GM12892 (cell line): ENCODE measurements around the gene NAA30.

Experiments used
- DNase-seq: peaks from one replicate; pipeline ENCODE4 v3.0.0; 2011; ENCODE audit not compliant: insufficient read length
- FAIRE-seq: peaks from 2 replicates; lab custom pipeline; 2011; peaks lifted over from hg19 to GRCh38; lab: Jason Lieb, UNC
- POLR2A ChIP-seq: IDR thresholded peaks from 2 replicates; pipeline ENCODE4 v1.6.1; 2011; ENCODE audit warnings: low read depth, low read length, control low read depth
- POLR2AphosphoS5 ChIP-seq: IDR thresholded peaks from 2 replicates; pipeline ENCODE4 v1.6.1; 2011; ENCODE audit warnings: low read depth, low read length, control low read depth
- TAF1 ChIP-seq: IDR thresholded peaks from 2 replicates; pipeline ENCODE4 v1.6.1; 2011; ENCODE audit warnings: low read depth, mild to moderate bottlenecking, control low read depth, low read length, borderline replicate concordance

Gene NAA30

GRCh38 chr14:57402173-57402852, 11.9 kb downstream of the NAA30 start:
- FAIRE-seq (no peak), DNase-seq (no peak)
- no peak for TF ChIP-seq POLR2AphosphoS5
- no peak for TF ChIP-seq POLR2A
- TF ChIP-seq TAF1 = no peak

- DNase-seq = no peak
- TF ChIP-seq TAF1 (no peak), POLR2A (no peak), POLR2AphosphoS5 (no peak)
- FAIRE-seq = no peak
These were observed 13.1 kb downstream of the NAA30 start for GRCh38 chr14:57403521-57403864.

GRCh38 chr14:57405562-57405961, 15.2 kb downstream of the NAA30 start:
- FAIRE-seq = peak; percentile 60
- no peak for DNase-seq
- TF ChIP-seq TAF1 = no peak
- no peak for TF ChIP-seq POLR2A
- TF ChIP-seq POLR2AphosphoS5 = no peak

GRCh38 chr14:57408037-57408436, 17.7 kb downstream of the NAA30 start:
- DNase-seq (no peak), FAIRE-seq (no peak)
- no peak for TF ChIP-seq POLR2AphosphoS5
- no peak for TF ChIP-seq TAF1

- DNase-seq = no peak
- TF ChIP-seq POLR2AphosphoS5 (no peak), TAF1 (no peak), POLR2A (no peak)
- no peak for FAIRE-seq
These were observed 18.2 kb downstream of the NAA30 start for GRCh38 chr14:57408634-57409033.

- DNase-seq (no peak), FAIRE-seq (no peak)
- TF ChIP-seq TAF1 (no peak), POLR2A (no peak), POLR2AphosphoS5 (no peak)
These were observed 22.0 kb downstream of the NAA30 start for GRCh38 chr14:57412341-57412740.

- no peak for DNase-seq
- no peak for TF ChIP-seq POLR2A
- TF ChIP-seq POLR2AphosphoS5 = no peak
- TF ChIP-seq TAF1 = no peak
- FAIRE-seq = no peak
These were observed 23.5 kb downstream of the NAA30 start for GRCh38 chr14:57413849-57414248.

- TF ChIP-seq TAF1 = no peak
- TF ChIP-seq POLR2AphosphoS5 = no peak
- no peak for TF ChIP-seq POLR2A
- DNase-seq = no peak
These were observed 26.8 kb downstream of the NAA30 start for GRCh38 chr14:57417228-57417627.

GRCh38 chr14:57418999-57419398, 28.6 kb downstream of the NAA30 start:
- DNase-seq (no peak), FAIRE-seq (no peak)
- TF ChIP-seq POLR2A = no peak
- no peak for TF ChIP-seq POLR2AphosphoS5
- TF ChIP-seq TAF1 = no peak

More at GRCh38 chr14:57417228-57417627, 26.8 kb downstream of the NAA30 start:
- no peak for FAIRE-seq

- DNase-seq = no peak
- no peak for FAIRE-seq
- TF ChIP-seq TAF1 (no peak), POLR2A (no peak), POLR2AphosphoS5 (no peak)
These were observed 29.6 kb downstream of the NAA30 start for GRCh38 chr14:57420033-57420432.

- no peak for FAIRE-seq
- DNase-seq = no peak
- TF ChIP-seq POLR2A = no peak
- no peak for TF ChIP-seq TAF1
- TF ChIP-seq POLR2AphosphoS5 = no peak
These were observed 30.6 kb downstream of the NAA30 start for GRCh38 chr14:57420986-57421385.

GRCh38 chr14:57435923-57436322, 45.5 kb downstream of the NAA30 start:
- no peak for TF ChIP-seq TAF1
- no peak for TF ChIP-seq POLR2AphosphoS5
- no peak for TF ChIP-seq POLR2A
- DNase-seq = no peak
- FAIRE-seq = no peak

GRCh38 chr14:57461777-57462320, 71.5 kb downstream of the NAA30 start:
- FAIRE-seq (no peak), DNase-seq (no peak)

More at GRCh38 chr14:57461777-57462320, 71.5 kb downstream of the NAA30 start:
- TF ChIP-seq POLR2A = no peak
- TF ChIP-seq TAF1 = no peak
- TF ChIP-seq POLR2AphosphoS5 = no peak
